ENCODE results near the gene VWA1. TPM values are rescaled to one million over a fixed set of nuclear protein-coding genes. Genes with fewer than 3 reads are reported as not detected.

Gene VWA1
- total and polyA plus RNA-seq, 8 donors, result 50.0 to 147 (median 72.5) TPM

GRCh38 chr1:1437033-1437903, 1.8 kb downstream of the VWA1 start:
- Histone ChIP-seq H3K4me1 (peaks cover 39 to 77% of the 10 kb centered on the region in 2 donors), H3K9me3 (no peaks in the 10 kb centered on the region), H3K4me3 (peak overlapping the region; percentile 42 to 52), H3K36me3 (peaks cover 0 to 4% of the 10 kb centered on the region in 2 donors), H3K27ac (no peak overlapping the region), H3K27me3 (peaks cover 0 to 67% of the 10 kb centered on the region in 2 donors)
- peak in 1 of 4 donors; percentile 76 for DNase-seq
- no peak for TF ChIP-seq CTCF (IDR thresholded peaks at IDR 0.05)
- ATAC-seq, result no peak
- intact Hi-C loops (cut with DNase I), result no loop called here

GRCh38 chr1:1437904-1438376, 2.5 kb downstream of the VWA1 start:
- intact Hi-C loops (cut with DNase I), result no loop called here
- H3K9me3 ChIP-seq, result no peaks in the 10 kb centered on the region
- peaks cover 39 to 70% of the 10 kb centered on the region in 2 donors for H3K4me1 ChIP-seq
- H3K36me3 ChIP-seq, result peaks cover 0 to 4% of the 10 kb centered on the region in 2 donors
- TF ChIP-seq CTCF (IDR thresholded peaks at IDR 0.05), result no peak
- DNase-seq (peak in 2 of 4 donors; percentile 55 to 64), ATAC-seq (peak; percentile 14)
- peaks cover 0 to 61% of the 10 kb centered on the region in 2 donors for H3K27me3 ChIP-seq
- no peak overlapping the region for H3K4me3 ChIP-seq
- H3K27ac ChIP-seq, result no peak overlapping the region

- DNase-seq (peak in 1 of 4 donors; percentile 75), ATAC-seq (no peak)
- H3K4me3 ChIP-seq, result no peak overlapping the region
- intact Hi-C loops (cut with DNase I), result no loop called here
- no peak for TF ChIP-seq CTCF (IDR thresholded peaks at IDR 0.05)
- H3K27me3 ChIP-seq, result peaks cover 0 to 52% of the 10 kb centered on the region in 2 donors
- H3K27ac ChIP-seq, result no peak overlapping the region
- no peaks in the 10 kb centered on the region for H3K9me3 ChIP-seq
- peaks cover 0 to 4% of the 10 kb centered on the region in 2 donors for H3K36me3 ChIP-seq
- peaks cover 35 to 62% of the 10 kb centered on the region in 2 donors for H3K4me1 ChIP-seq
Observed at GRCh38 chr1:1438531-1439381, 3.3 kb downstream of the VWA1 start.

- DNase-seq (peak in 1 of 4 donors; percentile 71), ATAC-seq (no peak)
- intact Hi-C loops (cut with DNase I), result no loop called here
- Histone ChIP-seq H3K36me3 (peaks cover 0 to 4% of the 10 kb centered on the region in 2 donors), H3K27me3 (peaks cover 0 to 43% of the 10 kb centered on the region in 2 donors), H3K4me1 (peaks cover 26 to 53% of the 10 kb centered on the region in 2 donors), H3K27ac (no peak overlapping the region), H3K9me3 (no peaks in the 10 kb centered on the region), H3K4me3 (no peak overlapping the region)
- no peak for TF ChIP-seq CTCF (IDR thresholded peaks at IDR 0.05)
Observed at GRCh38 chr1:1439546-1440261, 4.2 kb downstream of the VWA1 start.

All from left lung (tissue), 10 donors.